Fibroblast of skin of back (primary cell): ENCODE data around the gene OPTN.
A peak's percentile ranks its signal among the peaks of the same experiment; 100 is the strongest.
"Not testable (repeated sequence)": the region's sequence is repeated elsewhere in the genome, so short reads cannot be mapped to it uniquely, and the experiment has no call there.

Experiments used
- DNase-seq: peaks from one replicate; pipeline ENCODE4 v3.0.0-alpha.2; 2013

The OPTN gene

DNA sequence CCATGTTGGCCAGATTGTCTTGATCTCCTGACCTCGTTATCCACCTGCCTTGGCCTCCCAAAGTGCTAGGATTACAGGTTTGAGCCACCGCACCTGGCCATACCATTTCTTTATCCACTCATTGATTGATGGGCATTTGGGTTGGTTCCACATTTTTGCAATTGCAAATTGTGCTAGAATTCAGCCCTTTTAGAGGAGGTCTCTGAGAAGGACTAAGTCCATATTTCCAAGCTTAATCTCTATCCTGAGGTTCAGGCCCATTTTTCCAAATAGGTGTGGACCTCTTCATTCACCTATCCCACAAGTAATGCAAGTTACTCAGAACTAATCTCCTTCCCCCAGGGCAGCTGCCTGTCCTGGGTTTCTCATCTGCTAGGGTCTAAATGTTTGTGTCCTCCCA is 9.7 kb upstream of the OPTN start:
- DNase-seq, result no peak

DNA sequence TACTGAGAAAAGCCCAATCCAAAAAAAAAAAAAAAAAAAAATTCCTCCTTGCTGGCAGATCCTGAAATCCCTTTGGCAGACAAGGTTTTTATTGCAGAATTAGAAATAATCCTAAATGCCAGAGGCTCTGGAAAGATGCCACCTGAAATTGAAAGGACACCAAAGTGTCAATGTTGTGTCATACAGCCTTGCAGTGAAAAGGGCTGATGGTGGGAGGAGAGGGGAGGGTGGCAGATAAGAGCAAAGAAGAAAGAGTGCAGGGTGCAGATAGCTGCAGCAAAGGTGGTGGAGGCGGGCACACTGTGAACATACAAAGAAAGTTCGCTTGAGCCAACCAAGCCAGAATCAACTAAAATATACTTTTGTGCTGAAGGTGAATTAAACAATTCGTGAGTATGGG is 8.2 kb upstream of the OPTN start:
- no peak for DNase-seq

DNA sequence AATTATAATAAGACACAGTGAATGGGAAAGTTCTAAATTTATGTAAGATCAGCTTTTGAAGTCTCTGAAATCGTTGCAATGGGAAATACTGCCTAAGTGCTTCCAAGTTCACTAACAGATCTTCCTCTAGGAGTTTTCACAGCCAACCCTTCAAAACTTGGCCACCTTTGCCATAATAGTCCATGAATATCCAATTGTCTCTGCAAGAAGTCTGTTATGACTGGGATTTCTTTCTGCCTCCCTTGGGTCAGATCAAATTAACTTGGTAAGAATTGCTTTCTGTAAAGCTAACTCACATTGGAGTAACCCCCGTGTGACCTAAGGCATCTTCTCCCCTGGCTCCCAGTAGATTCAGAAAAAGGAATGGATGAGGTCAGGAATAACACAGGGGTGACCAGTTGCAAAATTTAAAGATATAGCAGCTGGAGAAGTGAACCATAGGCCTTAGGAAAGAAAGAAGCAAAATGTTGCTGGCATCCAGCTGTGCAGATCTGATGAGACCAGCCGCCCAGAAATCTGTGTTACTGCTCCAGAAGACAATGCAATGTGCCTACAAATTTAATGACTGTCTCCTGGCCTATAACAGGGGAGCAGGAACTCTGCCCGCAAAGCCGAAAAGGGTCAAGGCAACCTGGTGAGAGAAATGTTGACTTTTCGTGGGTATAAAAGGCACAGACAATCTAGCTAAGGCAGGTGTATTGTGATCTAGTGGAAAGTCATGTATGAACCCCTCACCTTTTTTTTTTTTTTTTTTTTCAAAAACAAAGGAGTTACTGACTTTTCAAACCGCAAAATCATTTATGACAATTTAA is 7.5 kb upstream of the OPTN start:
- peak; percentile 52 for DNase-seq

DNA sequence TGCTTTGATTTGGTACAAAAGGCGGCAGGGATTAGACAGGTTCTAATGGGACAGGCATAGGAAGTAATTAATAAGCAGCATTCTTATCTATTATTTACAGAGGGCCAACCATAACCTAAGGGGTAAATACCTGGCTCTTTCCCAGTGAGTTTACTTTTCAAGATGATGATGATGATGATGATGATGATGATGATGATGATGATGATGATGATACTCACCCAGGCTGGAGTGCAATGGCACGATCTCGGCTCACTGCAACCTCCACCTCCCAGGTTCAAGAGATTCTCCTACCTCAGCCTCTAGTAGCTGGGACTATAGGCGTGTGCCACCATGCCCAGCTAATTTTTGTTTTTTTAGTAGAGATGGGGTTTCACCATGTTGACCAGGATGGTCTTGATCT is 5.9 kb upstream of the OPTN start:
- DNase-seq, result not testable (repeated sequence)

DNA sequence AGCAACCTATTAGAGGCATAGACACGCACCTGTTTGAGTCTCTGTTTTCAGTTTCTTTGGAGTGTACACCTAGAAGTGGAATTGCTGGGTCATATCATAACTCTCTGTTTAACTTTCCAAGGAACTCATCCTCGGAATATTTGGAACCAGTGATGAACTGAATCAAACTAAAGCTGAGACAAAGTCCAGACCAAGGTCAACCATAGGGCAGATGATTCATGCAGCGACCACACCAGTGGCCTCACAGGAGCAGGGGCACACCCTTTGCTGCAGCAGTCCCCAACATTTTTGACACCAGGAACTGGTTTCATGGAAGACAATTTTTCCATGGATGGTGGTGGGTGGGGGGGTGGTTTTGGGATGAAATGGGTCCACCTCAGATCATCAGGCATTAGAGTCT is 4.9 kb upstream of the OPTN start:
- peak; percentile 22 for DNase-seq

DNA sequence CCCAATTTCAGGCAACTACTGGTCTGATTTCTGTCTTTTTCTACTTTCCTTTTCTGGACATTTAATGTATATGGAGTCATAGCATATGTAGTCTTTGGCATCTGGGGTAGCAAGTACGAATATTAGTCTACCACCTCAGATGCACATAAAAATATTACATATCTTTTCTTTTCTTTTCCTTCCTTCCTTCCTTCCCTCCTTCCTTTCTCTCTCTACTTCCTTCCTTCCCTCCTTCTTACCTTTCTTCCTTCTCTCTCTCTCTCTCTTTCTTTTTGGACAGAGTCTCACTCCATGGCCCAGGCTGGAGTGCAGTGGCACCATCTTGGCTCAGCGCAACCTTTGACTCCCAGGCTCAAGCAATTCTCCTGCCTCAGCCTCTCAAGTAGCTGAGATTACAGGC is 4.0 kb upstream of the OPTN start:
- no peak for DNase-seq

DNA sequence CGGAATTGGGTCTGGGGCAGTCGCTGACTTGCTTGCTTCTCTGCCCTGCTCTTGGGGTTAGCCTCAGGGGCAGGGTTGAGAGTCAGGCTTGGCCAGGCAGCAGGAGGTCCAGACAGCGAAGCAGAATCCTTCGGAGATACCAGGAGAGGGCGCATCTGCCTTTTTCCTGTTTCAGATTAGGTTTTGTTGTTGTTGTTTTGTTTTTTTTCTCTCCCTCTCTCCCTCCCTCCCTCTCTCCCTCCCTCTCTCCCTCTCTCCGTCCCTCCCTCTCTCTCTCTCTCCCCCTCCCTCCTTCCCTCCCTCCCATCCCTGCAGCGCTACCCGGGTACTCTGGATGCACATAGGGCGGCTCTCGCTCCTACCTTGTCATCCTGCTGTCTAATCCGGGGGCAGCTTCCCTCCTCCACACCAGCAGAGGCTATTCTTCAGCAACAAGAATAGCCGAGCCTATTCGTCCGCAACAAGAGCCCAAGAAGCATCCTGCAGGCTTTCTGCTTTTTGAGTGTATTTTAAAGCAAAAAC is 758 bp upstream of the OPTN start:
- DNase-seq, result peak; percentile 62

DNA sequence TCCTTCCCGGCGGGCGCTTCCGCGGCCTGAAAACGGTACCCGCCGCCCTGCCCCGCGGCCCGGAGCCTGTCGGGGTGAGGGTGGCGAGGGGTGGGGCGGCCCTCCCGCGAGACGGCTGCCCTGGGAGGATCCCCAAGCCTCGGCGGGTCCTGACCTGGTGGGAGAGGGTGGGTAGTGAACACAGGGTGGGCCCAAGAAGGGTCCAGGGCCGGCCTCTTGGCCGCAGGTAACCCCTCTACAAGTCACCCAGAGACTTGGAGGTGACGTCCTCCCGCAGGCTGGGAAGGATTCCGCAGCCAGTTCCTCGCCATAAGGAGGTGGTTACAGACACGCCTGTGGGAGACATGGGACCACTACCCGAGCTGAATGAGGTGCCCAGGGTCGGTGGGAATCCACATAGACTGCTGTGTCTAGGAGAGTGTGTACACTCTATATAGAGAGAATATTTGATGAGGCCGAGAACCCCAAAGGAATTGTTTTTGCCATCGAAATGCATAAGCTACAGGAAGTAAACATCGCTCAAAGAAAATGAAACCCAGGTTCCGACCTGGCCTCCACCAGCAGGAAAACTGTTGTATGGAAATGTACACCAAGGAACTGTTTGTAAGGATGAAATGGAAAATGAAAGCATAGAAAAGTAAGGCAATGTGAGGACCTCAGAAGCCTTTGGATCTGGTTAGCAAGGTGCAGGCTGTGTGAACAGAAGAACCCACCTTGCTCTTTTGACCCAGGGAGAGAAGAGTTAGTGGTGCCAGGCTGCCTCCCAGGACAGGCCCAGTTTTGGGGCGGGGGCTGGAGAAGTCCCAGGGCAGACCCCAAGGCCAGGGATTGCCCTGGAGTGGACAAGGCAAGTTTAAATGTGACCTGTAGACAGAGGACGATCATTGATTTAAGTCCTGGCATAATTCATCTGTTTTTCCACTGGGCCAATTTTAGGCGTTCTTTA is 659 bp downstream of the OPTN start:
- DNase-seq, result peak; percentile 25

DNA sequence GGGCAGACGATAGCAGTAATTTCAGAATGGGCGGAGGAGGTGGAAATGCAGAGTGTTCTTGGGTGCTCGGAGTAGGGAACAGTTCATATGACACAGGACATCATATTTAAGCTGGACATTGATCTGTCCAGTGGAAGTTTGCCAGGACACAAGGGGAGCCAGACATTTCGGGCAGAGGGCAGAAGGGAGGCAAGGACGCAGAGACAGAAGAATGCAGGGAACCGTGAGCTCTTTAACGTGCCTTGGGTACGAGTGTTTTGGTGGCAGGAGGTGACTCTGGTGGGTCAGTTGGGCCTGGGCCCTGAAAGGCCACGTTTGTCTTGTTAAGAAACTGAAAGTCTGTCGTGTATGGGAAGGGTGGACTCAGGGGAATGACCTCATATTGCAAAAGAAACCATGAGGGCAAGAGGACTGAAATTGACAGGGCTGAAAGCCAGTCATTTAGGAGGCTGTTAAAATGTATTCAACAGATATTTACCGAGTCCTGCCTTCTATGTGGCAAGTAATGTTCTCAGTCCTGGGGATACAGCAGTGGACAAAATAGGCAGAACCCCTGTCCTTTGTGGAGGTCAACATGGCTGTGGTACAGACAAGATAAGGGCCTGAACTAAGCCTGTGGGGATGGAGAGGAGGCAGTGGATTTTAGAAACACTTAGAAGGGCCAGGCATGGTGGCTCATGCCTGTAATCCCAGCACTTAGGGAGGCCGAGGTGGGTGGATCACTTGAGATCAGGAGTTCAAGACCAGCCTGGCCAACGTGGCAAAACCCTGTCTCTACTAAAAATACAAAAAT is 2.2 kb downstream of the OPTN start:
- DNase-seq, result no peak

DNA sequence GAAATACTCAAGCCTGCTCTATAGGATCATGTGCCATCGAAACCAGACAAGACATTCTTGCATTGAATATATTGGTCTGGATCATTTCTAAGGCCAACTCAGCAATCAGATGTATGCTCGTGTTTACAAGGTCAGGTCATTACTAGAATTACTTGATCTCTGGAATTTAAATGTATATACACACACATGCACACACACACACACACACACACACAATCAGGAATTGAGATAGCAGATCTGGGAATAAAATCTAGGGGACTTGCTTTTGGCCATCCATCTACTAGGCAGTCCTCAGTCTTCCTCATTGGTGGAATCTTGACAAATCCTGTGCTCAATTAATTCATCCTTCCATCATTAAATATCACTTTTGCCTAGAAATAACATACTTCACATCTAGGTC is 3.6 kb downstream of the OPTN start:
- DNase-seq, result no peak

DNA sequence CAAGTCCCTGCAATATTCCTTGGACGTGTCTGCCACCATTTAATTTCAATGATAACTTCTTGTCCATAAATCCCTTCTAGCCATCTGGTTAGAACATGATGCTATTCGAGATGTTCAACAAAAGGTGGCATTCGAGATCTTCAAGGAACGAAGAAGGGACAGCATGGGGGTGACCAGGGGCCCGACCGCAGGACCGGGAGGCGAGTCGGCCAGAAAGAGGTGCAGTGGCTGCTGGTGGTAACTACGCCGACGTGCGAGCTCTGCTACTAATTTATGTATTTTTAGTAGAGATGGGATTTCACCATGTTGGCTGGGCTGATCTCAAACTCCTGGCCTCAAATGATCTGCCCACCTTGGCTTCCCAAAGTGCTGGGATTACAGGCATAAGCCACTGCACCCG is 4.7 kb downstream of the OPTN start:
- DNase-seq, result no peak

DNA sequence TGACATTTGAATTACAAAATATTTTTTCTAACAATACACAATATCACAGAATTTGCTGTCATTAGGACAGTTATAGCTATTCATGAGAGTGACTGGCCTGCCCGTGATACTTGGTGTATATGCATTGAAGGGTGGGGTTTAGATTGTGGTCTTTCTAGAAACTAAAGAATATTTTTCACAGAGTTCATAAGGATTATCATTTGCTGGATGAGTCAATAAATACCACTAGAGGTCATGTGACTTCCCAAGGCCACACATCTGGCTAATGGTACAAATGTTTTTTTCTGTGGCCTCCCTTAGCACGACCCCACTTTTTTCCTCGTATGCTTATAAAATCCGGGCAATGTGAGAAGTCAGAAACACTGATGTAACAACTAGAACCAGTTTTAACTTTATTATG is 5.2 kb downstream of the OPTN start:
- peak; percentile 45 for DNase-seq

DNA sequence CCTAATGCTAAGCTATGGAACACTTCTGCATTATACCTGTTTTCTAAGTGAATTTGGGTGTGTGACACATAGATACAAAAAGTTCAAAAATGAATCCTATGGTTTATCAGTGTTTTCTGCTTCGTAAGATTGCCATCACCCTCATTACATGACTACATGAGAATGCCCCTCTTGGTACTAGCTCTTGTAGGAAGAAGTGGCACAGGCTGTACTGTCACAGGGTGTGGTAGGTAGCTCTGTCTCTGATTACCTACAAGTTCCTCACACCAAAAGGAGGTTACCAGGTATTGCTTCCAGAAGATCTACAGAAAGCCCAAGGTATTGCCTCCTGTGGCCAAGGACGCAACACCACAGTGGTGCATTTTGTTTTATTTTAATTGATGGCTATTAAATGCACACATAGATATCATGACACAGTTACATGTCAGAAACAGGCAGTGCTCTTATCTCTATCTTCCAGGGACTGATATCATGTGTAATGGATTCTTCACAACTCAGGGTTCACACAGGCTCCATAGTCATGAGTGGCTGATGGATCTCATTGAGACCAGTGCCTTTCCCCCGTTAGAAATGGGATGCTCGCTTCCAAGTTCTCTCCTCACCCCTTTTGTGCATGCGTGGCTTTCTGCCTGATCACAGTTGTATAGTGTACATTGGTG is 6.6 kb downstream of the OPTN start:
- no peak for DNase-seq

DNA sequence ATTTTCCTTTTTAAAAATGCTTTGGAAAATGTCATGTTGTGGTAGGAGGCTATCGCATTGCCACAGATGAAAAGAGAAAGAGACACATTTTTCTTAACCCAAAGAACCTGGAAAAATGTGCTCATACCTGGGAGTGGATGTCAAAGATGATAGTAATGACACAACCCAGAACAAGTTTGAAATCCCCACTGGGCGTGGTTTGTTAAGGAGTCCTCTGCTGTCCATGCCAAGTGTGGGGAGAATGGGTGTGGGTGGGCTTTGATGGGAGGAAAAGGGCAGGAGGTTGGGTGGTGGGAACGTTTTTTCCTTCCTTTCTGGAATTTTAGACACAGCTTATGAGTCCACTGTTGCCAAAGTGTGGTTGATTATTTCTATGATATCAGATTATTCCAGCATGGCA is 10.9 kb downstream of the OPTN start:
- DNase-seq, result no peak

DNA sequence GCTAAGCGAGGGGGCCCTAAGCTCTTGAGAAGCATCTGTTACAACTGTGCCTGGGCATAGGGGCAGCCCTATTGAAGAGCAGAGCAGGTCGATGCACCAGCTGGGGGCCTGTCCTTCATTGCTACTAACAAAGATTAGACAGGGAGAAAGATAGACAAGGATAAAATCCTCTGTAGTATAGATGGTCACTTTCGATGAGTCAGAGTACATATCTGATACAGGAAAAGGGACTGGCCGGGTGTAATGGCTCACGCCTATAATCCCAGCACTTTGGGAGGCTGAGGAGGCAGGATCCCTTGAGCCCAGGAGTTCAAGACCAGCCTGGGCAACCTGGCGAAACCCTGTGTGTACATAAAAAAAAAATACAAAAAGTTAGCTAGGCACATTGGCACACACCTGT is 13.6 kb downstream of the OPTN start:
- no peak for DNase-seq

DNA sequence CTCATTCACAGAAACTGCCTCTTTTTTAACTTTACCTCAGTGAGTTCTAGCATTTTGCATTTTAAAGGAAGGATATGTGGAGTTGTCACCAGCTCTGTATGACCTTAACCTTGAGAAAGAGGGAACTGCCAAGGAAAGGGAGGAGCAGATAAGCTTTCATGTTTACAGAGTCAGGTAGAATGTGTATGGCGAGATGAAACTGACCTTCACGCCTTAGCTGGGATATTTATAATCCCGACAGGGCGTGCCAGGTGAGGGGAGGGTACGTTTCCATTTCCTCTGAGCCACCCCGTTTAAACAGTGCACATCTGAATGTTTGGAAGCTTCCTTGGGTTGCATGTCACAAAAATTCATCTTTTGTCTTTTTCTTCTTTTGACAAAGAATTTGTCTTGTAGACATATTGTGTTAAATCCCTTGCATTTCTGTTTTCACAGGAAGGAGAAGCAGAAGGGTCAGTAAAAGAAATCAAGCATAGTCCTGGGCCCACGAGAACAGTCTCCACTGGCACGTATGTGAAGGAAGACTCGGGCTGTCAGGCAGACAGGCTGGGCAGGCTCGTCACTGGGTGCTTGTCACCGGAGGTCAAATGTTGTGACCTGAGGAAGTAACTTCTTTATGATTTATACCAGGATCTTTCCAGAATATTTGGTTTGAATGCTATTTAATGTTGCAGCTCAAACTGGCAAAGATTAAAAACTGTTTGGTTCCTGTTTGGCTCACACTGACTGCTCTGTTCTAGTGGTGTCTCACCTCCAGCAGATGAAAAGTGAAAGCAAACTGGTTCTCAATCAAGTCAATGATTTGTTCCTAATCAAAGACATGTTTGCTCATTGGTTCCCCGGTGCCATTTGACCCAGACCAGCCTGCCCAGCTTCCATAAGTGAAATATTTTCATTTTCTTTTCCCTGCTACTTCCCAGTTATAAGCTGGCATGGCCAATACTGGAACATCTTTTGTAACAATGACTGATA is 16.2 kb downstream of the OPTN start:
- DNase-seq, result no peak

DNA sequence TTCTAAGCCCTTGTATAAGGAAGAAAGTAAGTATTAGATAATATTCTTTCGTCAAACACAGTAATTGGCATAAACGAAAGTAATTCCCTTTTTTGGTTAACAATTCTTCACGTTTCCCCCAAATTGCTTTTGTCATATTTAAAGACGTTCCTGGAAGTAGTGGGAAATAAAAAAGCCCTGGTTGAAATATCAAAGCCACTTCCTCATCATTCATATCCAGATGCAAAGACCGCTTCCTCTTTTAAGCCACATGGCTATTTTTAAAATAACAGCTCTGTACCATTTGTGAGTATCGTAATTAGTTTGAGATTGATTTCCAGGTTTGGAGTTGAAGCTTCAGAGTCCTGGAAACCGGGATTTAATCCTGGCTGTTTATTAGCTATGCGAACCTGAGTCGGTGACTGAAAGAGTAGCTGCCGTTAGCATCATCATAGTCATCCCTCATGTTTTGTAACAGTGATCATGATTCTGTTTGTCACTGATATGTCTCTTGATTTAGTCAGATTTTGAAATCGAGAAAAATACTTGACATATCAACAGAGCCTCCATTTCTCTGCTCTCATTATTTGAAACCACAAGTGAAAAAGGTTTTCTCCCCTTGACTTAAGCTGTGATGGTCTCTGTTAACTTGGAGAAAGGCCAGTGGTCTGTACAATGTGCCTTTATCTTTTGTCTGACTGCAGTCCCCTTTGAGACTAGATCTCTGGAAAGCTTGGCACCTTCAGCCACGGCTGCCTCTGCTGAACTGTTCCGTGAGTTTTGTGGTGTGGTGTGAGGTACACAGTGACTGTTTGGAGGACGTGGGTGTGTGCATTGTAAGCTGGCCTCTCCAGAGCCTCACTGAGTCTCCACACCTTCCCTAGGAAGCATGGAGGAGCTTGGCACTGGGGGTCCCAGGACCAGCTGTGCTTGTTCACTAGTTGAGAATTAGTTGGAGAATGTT is 18.1 kb downstream of the OPTN start:
- DNase-seq, result no peak

DNA sequence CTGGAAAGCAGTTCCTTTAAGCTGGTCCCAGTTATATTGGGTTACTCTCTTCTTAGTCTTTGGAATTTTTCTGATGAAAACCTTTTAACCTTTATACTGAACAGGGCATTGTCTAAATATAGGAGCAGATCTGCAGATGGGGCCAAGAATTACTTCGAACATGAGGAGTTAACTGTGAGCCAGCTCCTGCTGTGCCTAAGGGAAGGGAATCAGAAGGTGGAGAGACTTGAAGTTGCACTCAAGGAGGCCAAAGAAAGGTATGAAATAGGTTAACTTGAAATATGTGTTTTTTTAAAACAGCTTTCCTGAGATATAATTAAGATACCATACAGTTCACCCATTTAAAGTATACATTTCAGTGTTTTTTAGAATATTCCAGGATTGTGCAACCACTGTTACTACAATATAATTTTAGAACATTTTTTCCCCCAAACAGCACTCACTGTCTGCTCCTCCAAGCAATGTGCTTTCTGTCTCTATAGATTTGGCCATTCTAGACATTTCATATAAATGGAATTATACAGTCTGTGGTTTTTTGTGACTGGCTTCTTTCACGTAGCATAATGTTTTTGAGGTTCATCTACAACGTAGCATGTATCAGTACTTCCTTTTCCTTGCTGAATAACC is 18.9 kb downstream of the OPTN start:
- DNase-seq, result no peak

DNA sequence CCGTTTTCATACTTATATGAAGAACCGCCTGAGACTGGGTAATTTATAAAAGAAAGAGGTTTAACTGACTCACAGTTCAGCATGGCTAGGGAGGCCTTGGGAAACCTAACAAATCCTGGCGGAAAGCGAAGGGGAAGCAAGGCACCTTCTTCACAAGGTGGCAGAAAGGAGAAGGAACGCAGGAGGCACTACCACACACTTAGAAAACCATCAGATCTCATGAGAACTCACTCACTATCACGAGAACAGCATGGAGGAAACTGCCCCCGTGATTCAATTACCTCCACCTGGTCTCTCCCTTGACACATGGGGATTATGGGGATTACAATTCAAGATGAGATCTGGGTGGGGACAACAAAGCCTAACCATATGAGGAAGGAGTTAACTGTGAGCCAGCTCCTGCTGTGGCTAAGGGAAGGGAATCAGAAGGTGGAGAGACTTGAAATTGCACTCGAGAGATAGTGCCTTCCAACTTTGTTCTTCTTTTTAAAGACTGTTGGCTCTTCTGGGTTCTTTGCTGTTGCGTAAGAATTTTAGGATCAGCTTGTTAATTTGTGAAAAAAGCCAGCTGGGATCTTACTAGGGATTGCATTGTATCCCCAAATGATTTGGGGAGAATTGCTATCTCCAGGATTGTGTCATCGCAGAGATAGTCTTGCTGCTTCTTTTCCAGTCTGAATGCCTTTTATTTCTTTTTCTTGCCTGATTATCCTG is 21.0 kb downstream of the OPTN start:
- DNase-seq, result no peak
